ENCODE measurements around the gene SLC30A2. TPM values are rescaled to one million over a fixed set of nuclear protein-coding genes. Genes with fewer than 3 reads are reported as not detected.
"Not testable (repeated sequence)": the region's sequence is repeated elsewhere in the genome, so short reads cannot be mapped to it uniquely, and the experiment has no call there.

The SLC30A2 gene, protein sequence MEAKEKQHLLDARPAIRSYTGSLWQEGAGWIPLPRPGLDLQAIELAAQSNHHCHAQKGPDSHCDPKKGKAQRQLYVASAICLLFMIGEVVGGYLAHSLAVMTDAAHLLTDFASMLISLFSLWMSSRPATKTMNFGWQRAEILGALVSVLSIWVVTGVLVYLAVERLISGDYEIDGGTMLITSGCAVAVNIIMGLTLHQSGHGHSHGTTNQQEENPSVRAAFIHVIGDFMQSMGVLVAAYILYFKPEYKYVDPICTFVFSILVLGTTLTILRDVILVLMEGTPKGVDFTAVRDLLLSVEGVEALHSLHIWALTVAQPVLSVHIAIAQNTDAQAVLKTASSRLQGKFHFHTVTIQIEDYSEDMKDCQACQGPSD
- not detected in 2 replicates for total RNA-seq

- no peak within 1 kb of the TSS for H3K4me3 ChIP-seq (ENCODE audit: low read depth, low read length)
- no peak for DNase-seq (ENCODE audit: low read depth)
- TF ChIP-seq, protein P1, sequence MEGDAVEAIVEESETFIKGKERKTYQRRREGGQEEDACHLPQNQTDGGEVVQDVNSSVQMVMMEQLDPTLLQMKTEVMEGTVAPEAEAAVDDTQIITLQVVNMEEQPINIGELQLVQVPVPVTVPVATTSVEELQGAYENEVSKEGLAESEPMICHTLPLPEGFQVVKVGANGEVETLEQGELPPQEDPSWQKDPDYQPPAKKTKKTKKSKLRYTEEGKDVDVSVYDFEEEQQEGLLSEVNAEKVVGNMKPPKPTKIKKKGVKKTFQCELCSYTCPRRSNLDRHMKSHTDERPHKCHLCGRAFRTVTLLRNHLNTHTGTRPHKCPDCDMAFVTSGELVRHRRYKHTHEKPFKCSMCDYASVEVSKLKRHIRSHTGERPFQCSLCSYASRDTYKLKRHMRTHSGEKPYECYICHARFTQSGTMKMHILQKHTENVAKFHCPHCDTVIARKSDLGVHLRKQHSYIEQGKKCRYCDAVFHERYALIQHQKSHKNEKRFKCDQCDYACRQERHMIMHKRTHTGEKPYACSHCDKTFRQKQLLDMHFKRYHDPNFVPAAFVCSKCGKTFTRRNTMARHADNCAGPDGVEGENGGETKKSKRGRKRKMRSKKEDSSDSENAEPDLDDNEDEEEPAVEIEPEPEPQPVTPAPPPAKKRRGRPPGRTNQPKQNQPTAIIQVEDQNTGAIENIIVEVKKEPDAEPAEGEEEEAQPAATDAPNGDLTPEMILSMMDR (IDR thresholded peaks at IDR 0.05; ENCODE audit: insufficient read depth, low read depth, low read length), result no peak
Measured at GRCh38 chr1:26045722-26046245, at the start of gene SLC30A2. Gene SLC30A2 (minus strand): TSS chr1:26046118. CDS start chr1:26045896, 222 bp downstream.

DNA sequence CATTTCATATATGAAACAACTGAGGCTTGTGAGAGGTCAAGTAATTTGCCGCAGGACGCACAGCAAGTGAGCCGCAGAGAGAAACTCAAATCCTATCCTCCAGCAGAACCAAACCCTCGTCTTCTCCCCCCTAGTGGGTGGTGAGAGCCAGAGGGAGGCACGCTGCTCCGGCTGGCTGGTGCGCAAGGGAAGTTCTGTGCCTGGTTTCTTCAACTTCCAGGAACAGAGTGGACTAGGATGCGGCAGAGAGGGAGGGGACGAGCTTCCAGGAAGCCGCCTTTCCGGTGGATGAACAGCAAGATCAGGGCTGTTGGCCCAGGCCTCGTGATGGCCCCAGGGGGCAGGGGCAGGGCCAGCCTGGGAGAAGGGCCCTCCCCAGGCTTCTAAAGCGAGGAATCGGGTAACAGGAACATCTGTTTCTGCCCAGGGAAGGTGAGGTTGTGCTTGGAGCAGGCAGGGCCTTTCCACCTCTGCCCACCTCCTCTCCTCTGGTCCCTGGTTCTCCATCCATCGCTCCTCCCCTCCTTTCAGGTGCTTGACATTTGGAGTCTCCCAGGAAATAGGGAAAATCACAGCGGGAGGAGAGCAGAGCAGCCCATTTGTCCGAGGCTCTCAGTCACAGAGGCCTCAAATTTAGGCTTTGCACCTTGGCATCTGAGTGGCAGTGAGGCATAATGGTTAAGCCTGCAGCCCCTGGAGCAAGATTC lies 48.9 kb upstream of the SLC30A2 start:
- TF ChIP-seq, protein P1 (IDR thresholded peaks at IDR 0.05; ENCODE audit: insufficient read depth, low read depth, low read length), result peak; percentile 32
- no peak overlapping the region for H3K4me3 ChIP-seq (ENCODE audit: low read depth, low read length)
- DNase-seq (ENCODE audit: low read depth), result peak; percentile 54

DNA sequence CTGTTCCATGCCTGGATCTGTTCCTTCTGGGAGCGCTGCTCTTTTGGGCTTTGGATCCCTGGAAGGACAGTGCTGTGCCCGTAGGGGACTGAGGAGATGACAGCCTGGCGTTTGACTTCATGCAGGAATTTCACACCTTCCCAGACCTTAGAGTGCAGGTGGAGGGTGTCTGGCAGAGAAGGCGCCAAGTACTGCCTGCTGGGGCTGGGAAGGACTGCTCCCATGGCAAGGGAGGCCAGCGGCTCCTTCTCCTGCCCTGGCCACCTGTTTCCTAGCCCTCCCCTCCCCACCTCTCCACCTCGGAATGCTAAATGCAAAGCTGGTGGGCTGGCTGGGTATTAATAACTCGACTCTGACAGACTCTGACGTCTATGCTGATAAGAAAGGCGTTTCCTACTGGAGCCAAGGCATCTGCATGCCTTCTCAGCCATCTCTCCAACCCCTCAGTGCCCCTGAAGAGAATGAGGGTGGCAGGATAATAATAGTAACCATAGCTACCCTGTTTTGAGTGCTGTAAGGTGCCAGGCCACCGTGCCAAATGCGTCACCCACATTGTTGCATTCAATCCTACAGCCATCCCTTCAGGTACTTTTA lies 48.3 kb upstream of the SLC30A2 start:
- TF ChIP-seq, protein P1 (IDR thresholded peaks at IDR 0.05; ENCODE audit: insufficient read depth, low read depth, low read length), result no peak
- no peak for DNase-seq (ENCODE audit: low read depth)
- no peak overlapping the region for H3K4me3 ChIP-seq (ENCODE audit: low read depth, low read length)

- DNase-seq (ENCODE audit: low read depth); H3K4me3 ChIP-seq (ENCODE audit: low read depth, low read length): not testable (repeated sequence)
Measured at GRCh38 chr1:26093569-26093968, 47.7 kb upstream of the SLC30A2 start.

- no peak overlapping the region for H3K4me3 ChIP-seq (ENCODE audit: low read depth, low read length)
- no peak for DNase-seq (ENCODE audit: low read depth)
Measured at GRCh38 chr1:26092422-26092821, 46.5 kb upstream of the SLC30A2 start.

GRCh38 chr1:26090893-26091292 lies 45.0 kb upstream of the SLC30A2 start:
- DNase-seq (ENCODE audit: low read depth), result no peak
- H3K4me3 ChIP-seq (ENCODE audit: low read depth, low read length), result no peak overlapping the region
- TF ChIP-seq, protein P1 (IDR thresholded peaks at IDR 0.05; ENCODE audit: insufficient read depth, low read depth, low read length), result no peak

More at GRCh38 chr1:26092422-26092821, 46.5 kb upstream of the SLC30A2 start:
- TF ChIP-seq, protein P1 (IDR thresholded peaks at IDR 0.05; ENCODE audit: insufficient read depth, low read depth, low read length), result no peak

DNA sequence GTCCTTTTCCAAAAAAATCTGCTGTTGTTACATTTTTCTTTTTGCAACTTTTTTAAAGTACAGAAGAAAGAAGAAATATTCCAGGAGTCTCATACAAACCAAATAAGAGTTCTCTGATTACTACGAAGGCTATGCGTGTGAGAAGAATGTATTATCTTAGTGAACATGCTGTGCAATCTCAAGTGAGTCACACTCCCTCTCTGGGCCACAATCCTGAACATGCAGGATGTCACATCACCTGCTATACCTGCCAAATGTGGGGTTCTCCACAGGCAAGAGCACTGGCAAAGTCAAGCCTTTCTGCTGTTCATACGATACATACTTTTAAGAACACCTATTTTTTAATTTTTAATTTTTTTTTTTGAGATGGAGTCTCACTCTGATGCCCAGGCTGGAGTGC lies 43.2 kb upstream of the SLC30A2 start:
- TF ChIP-seq, protein P1 (IDR thresholded peaks at IDR 0.05; ENCODE audit: insufficient read depth, low read depth, low read length), result no peak
- no peak for DNase-seq (ENCODE audit: low read depth)
- H3K4me3 ChIP-seq (ENCODE audit: low read depth, low read length), result no peak overlapping the region

All from fibroblast of villous mesenchyme (primary cell).